Stimulated activated CD8-positive, alpha-beta memory T cell treated with anti-CD3 and anti-CD28 coated beads, Interleukin-15, amount 100 ng/mL, for 4 hours (primary cell): ENCODE results near the gene WDFY4.

Experiments used
- DNase-seq, 2 donors: peaks; one replicate each; pipeline ENCODE4 v3.0.0-alpha.2; 2020; ENCODE audit warnings: low read depth in 2 of 2

WDFY4 gene

GRCh38 chr10:48879451-48879850, 194.8 kb downstream of the WDFY4 start:
- DNase-seq, result no peak

- DNase-seq, result no peak
These were observed 195.5 kb downstream of the WDFY4 start for GRCh38 chr10:48880016-48880705.

DNA sequence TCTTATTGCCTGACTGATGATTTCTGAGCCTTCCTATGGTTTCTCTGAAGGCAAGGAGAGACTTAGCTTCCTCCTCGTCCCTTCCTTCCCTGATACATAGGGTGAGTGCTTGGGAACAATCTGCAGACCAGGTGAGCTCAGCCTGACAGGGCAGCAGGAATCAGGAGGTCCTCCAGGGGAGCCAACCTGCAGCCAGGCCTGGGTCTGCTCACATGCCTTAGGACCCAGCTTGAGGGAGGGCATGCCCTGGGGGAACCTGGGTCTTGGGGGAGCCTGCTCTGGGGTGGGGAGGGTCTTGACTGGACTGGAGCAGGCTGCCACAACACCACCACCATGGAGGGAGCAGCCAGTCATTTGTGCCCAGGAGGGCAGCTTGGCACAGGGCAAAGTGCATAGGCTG, 197.3 kb downstream of the WDFY4 start:
- DNase-seq, result no peak

DNA sequence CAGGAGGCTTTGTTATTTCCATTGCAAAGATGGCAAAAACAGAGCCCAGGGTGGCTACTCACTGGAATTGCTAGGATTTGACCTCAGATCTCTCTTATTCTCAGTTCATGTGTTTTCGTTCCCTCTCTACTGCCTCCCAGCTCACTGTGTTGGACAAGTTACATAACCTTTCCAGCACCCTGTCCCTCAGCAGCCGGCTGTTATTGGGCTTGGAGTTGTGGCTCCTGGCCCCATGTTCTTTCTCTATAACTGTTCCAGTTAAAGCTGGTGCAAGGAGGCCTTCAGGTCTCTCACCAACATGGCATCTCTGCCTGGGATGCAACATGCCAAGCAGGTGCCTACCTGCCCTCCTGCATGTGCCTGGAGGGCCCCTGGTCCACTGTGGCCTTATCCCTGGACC, 198.2 kb downstream of the WDFY4 start:
- DNase-seq, result no peak

DNA sequence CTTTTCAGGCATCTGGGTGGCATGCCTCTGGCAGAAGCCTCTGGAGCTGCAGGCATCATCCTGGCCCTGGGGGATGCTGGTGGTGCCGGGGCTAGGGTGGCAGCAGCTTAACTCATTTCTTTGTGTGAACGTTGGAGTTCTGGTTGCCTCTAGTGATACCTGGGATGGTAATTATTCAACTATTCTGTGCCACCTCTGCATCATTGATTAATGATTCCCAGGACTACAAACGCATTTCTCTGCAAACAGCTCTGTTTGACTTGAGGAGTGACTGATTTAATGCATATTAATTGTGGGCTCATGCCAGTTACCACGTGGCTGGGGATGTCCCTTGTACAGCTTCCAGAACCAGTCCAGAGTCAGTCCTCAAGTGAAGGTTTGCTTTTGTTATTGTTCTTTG, 199.0 kb downstream of the WDFY4 start:
- DNase-seq, result no peak

DNA sequence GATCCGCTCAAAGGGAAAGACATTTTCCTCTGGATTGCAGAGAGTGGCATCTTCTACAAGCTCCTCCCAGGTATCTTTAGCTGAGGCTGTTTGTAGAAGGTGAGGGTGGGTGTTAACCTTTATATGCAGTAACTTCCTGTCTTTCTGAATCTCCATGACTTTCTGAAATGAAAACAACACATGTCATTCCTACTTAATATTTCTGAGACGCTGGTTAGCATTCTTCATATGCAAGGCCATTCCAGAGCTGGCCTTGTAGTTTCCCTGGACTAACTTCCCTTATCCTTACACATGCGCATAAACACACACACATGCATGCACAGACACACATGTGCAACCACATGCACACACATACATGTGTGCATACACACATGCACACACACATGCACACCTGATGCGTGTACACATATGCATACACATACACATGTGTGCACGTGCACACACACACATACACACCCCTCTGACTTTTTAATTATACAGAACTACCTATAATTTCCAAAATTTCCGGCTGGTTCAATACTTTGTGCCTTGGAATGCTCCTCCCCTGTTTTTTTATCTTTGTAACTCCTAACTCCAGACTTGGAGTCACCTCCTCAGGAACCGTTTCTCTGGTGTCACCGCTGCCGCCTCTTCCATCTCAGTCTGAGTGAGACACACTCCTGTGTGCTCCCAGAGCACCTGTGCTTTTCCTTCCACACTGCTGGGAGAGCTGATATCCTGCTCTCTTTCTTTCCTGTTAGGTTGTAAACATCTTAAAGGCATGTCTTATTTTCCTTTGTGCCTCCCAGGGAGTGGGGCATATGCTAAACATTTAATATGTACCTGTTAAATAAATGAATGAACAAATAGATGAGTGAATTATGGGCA, 199.7 kb downstream of the WDFY4 start:
- DNase-seq, result no peak

GRCh38 chr10:48885376-48885775, 200.7 kb downstream of the WDFY4 start:
- DNase-seq, result no peak

- no peak for DNase-seq
These were observed 203.3 kb downstream of the WDFY4 start for GRCh38 chr10:48887982-48888381.

DNA sequence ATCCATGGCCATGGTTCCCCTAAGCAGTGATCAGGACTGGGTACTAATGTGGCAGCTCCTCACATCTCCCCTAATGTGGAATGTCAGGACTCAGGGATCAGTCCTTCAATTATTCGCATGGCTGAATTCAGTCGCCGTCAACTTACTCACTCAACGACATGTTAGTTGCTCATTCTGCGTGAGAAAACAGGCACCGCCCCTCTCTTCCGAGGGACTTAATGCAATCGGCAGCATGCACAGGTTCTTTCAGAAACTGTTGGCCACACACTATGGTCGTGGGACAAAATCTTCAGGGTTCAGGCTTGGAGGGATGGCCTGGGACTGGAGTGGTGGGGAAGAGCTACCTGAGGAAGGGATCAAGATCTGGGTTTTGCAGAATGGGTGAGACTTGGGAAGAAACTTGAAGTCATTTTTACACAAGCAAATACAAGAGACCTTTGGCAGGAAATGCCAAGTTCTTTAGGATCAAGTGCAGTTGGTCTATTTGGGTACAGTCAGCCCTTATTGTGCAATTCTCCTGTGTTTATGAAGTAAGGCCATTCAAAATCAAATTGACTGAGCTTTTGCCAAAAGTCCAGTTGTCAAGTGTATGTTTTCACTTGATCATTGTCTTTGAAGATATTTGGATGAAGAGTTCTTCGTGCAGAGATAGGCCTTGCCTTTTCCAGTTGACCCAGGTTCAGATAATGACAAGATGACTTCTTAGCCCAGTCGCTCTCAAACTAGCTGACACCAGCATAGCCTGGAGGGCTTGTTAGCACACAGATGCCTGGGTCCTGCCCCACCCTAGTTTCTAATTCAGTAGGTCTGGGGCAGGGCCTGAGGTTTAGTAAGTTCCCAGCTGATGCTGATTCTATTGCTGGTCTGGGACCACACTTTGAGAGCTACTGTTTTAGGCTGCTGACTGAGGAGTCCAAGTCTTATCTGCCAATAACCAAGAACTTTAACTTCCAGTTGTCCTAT, 206.5 kb downstream of the WDFY4 start:
- no peak for DNase-seq

DNA sequence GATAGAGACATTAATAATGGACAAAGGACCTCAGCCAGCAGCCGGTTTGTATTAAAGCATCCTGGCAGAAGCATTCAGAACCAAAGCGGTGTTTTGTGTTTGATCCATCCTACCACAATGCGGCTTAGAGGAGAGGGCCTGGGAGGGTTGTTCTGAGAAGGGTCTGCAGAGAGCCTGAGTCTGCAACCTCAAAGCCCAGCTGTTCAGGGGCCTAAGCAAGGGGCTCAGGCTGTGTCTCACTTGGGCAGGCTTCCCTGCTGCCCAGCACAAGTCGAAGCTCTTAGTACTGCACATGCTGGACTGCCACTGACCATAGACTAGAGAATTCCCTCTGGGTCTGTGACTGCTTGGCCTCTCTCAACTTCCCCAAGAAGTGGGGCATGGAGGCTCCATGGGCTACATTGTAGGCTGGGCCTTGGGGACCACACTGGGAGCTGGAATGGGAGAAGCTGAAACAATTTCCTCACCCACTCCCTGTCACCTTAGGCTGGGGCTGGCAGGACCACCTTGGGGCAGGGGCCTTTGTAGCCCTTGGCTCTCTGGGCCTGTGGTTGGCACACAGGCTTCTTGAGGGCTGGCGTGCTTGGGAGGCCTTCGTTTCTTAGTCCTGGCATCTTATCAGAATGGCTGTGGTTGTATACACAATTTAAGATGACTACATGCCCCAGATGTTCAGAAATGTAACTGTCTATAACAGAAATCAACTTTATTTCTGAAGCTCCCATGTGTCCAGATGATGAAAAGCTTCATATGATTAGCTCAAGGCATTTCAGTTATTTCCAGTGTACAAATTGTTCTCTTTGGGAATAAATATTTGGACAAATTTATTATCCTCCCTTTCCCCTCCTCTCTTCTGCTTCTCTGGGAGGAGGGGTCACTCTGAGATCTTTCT, 210.5 kb downstream of the WDFY4 start:
- no peak for DNase-seq

GRCh38 chr10:48895803-48896195, 211.1 kb downstream of the WDFY4 start:
- no peak for DNase-seq

GRCh38 chr10:48896756-48897440, 212.2 kb downstream of the WDFY4 start:
- no peak for DNase-seq

GRCh38 chr10:48897441-48897790, 212.7 kb downstream of the WDFY4 start:
- DNase-seq, result no peak

DNA sequence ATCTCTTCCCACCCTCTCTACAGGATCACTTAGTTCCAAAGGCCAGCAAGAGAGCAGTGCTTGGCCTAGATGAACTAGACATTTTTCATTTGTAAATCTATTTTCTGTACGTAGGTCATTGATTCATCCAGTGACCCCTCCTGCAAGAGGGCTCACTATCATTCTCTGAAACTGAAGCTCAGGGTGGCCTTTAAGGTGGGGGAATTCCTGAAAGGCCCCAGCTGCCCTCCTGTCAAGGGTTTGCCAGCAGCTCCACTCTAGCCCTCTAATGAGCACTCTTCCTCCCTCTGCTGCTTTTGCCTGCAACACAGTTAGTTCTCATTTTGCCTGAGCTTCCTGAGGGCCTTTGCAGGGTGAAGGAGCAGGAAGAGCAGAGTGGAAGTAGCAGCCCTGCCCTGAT, 213.8 kb downstream of the WDFY4 start:
- DNase-seq, result no peak

GRCh38 chr10:48899781-48900180, 215.1 kb downstream of the WDFY4 start:
- DNase-seq, result no peak

DNA sequence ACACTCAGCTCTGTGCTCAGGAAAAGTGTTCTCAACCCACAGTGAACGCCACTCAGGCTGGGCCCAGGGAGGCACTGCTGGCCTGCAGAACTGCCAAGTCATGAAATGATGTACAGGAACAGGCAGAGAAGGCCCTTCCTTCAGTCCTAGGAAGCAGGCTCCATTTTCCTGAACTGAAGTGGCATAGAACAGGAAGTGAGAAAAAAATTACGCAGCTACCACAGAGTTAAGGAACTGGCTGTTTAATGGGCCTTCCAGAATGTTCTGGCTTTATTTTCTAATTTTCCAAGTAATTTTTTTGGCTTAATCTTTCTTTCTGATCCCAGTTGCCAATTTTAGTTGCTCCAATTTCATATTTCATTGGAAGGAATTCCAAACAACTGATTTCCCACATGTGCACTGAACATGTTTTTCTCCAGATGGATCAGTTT, 215.7 kb downstream of the WDFY4 start:
- DNase-seq, result no peak

- DNase-seq, result no peak
These were observed 216.6 kb downstream of the WDFY4 start for GRCh38 chr10:48901319-48901718.

GRCh38 chr10:48902096-48902495, 217.4 kb downstream of the WDFY4 start:
- no peak for DNase-seq

- DNase-seq, result no peak
These were observed 218.5 kb downstream of the WDFY4 start for GRCh38 chr10:48903151-48903550.

GRCh38 chr10:48904861-48905260, 220.2 kb downstream of the WDFY4 start:
- DNase-seq, result no peak

GRCh38 chr10:48905311-48905710, 220.6 kb downstream of the WDFY4 start:
- no peak for DNase-seq
